K562 (cell line): ENCODE measurements around the gene CHST12. TPM values are rescaled to one million over a fixed set of nuclear protein-coding genes. Genes with fewer than 3 reads are reported as not detected.

ENCODE experiments used
- ADNP ChIP-seq: fragments of 200-800 bp; sonication (Bioruptor generic); IDR thresholded peaks from 2 replicates; pipeline ENCODE4 v1.6.1; 2016; ENCODE audit warnings: missing genetic modification characterization, missing compliant biosample characterization
- ATF6 ChIP-seq: sonication (generic); formaldehyde crosslinking; IDR thresholded peaks from 2 replicates; pipeline ENCODE4 v1.4.0; 2020; ENCODE audit warnings: mild to moderate bottlenecking, missing genetic modification reagents
- CHCHD3 ChIP-seq: fragments of 250-450 bp; sonication (Bioruptor Pico); IDR thresholded peaks from 2 replicates; pipeline ENCODE4 v2.1.2; 2022; ENCODE audit warnings: mild to moderate bottlenecking
- CREB5 ChIP-seq: fragments of 250-450 bp; sonication (Bioruptor Pico); IDR thresholded peaks from 2 replicates; pipeline ENCODE4 v1.5.0; 2020; ENCODE audit warnings: mild to moderate bottlenecking
- NFXL1 ChIP-seq: fragments of 450-650 bp; formaldehyde crosslinking; IDR thresholded peaks from 2 replicates; pipeline ENCODE4 v1.4.0; 2021; ENCODE audit warnings: mild to moderate bottlenecking
- PTRF ChIP-seq: fragments of 450-650 bp; IDR thresholded peaks from 2 replicates; pipeline ENCODE4 v1.6.1; 2016; ENCODE audit warnings: mild to moderate bottlenecking, missing genetic modification characterization, missing compliant biosample characterization
- RCOR1 ChIP-seq, 2 experiments: IDR thresholded peaks; 2 replicates each; pipeline ENCODE4 v1.6.1; 2012; ENCODE audit warnings: low read depth in 2 of 2, low read length in 2 of 2, borderline replicate concordance in 1 of 2, improper control_type of control experiment in 1 of 2
- RFX1 ChIP-seq: fragments of 450-650 bp; IDR thresholded peaks from 2 replicates; pipeline ENCODE4 v1.6.1; 2016; ENCODE audit warnings: mild to moderate bottlenecking, moderate library complexity
- SRF ChIP-seq, 2 experiments: fragments of 250-450, 450-650 bp in 1 of 2; sonication (Bioruptor Pico) in 1 of 2; sonication (generic) in 1 of 2; formaldehyde crosslinking; IDR thresholded peaks; 2 replicates each; pipeline versions ENCODE4 v1.5.0 to v1.5.1; 2020 to 2022; ENCODE audit warnings: mild to moderate bottlenecking in 1 of 2, missing genetic modification reagents in 1 of 2
- ZBTB17 ChIP-seq: fragments of 450-650 bp; formaldehyde crosslinking; IDR thresholded peaks from 2 replicates; pipeline ENCODE4 v1.4.0; 2020; ENCODE audit warnings: mild to moderate bottlenecking
- ZKSCAN3 ChIP-seq: fragments of 250-450 bp; sonication (Bioruptor Pico); IDR thresholded peaks from 2 replicates; pipeline ENCODE4 v1.4.0; 2020
- ZNF197 ChIP-seq: fragments of 200-800 bp; sonication (Bioruptor generic); IDR thresholded peaks from 2 replicates; pipeline ENCODE4 v1.6.1; 2016; ENCODE audit warnings: low read depth, missing genetic modification characterization, missing compliant biosample characterization
- ZNF445 ChIP-seq: fragments of 250-450 bp; sonication (Bioruptor Pico); IDR thresholded peaks from 2 replicates; pipeline ENCODE4 v1.4.0; 2020; ENCODE audit warnings: low read depth, mild to moderate bottlenecking, moderate library complexity
- polyA plus RNA-seq, 8 experiments: library from polyadenylated mRNA; depleted of rRNA in 4 of 8; stranded (reverse) in 5 of 8; unstranded in 3 of 8; fragments of >200 nt; fragmentation: Nextera tagmentation in 2 of 8; fragmentation: Illumina TruSeq in 1 of 8; extraction: Ambion mirVana in 2 of 8; extraction: Trizol in 1 of 8; gene quantifications; 2 replicates each; pipeline versions ENCODE4 v1.2.1 to v1.2.3, GENCODE V29; 2011 to 2014; ENCODE audit warnings: inconsistent platforms in 1 of 8, missing spikeins in 1 of 8
- total RNA-seq, 7 experiments: library from RNA; depleted of rRNA in 6 of 7; stranded (reverse); fragments of >200 nt in 6 of 7; fragmentation: Illumina TruSeq in 2 of 7; extraction: Trizol in 2 of 7; gene quantifications; 2 replicates each; pipeline versions ENCODE4 v1.2.1 to v1.2.3, GENCODE V29; 2011 to 2021; ENCODE audit warnings: low replicate concordance in 1 of 7
- TF ChIP-seq, protein P1 (sequence below): fragments of 450-650 bp; IDR thresholded peaks from 2 replicates; pipeline ENCODE4 v1.6.1; 2016; ENCODE audit warnings: low read depth, mild to moderate bottlenecking, moderate library complexity
- TF ChIP-seq, protein P2 (sequence below): fragments of 250-450 bp; sonication (Bioruptor Pico); IDR thresholded peaks from 2 replicates; pipeline ENCODE4 v1.8.0; 2022; ENCODE audit warnings: inconsistent platforms
- TF ChIP-seq, protein P3 (sequence below): fragments of 250-450 bp; sonication (Bioruptor Pico); IDR thresholded peaks from 2 replicates; pipeline ENCODE4 v1.8.0; 2021; ENCODE audit warnings: moderate library complexity, mild to moderate bottlenecking, inconsistent platforms

The CHST12 gene
- total and polyA plus RNA-seq, 9 of the 15 experiments (the other 6 are each of a cell fraction or from before 2014, with no cell fraction given): 0.18 to 19.8 (median 3.6) TPM

GRCh38 chr7:2402687-2403013, 761 bp upstream of the CHST12 start (continued):
- TF ChIP-seq ZNF445 (no peak), NFXL1 (CRISPR knock-in tag) (no peak), ZKSCAN3 (no peak), SRF (CRISPR knock-in tag; IDR thresholded peaks at IDR 0.05) (no peak), RCOR1 (IDR thresholded peaks at IDR 0.05; ENCODE audit: borderline replicate concordance in 1 of 2, low read depth in 2 of 2, low read length in 2 of 2) (no peak), PTRF (tag) (no peak), ZNF197 (CRISPR knock-in tag) (no peak), ZBTB17 (no peak), CHCHD3 (CRISPR knock-in tag) (no peak), ATF6 (CRISPR knock-in tag) (0 out of 2 replicates have a peak, but pooled peaks have one; percentile 19), CREB5 (CRISPR knock-in tag) (no peak), ADNP (no peak), RFX1 (no peak)
- TF ChIP-seq, protein P1, sequence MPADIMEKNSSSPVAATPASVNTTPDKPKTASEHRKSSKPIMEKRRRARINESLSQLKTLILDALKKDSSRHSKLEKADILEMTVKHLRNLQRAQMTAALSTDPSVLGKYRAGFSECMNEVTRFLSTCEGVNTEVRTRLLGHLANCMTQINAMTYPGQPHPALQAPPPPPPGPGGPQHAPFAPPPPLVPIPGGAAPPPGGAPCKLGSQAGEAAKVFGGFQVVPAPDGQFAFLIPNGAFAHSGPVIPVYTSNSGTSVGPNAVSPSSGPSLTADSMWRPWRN: no peak
- TF ChIP-seq, protein P2, sequence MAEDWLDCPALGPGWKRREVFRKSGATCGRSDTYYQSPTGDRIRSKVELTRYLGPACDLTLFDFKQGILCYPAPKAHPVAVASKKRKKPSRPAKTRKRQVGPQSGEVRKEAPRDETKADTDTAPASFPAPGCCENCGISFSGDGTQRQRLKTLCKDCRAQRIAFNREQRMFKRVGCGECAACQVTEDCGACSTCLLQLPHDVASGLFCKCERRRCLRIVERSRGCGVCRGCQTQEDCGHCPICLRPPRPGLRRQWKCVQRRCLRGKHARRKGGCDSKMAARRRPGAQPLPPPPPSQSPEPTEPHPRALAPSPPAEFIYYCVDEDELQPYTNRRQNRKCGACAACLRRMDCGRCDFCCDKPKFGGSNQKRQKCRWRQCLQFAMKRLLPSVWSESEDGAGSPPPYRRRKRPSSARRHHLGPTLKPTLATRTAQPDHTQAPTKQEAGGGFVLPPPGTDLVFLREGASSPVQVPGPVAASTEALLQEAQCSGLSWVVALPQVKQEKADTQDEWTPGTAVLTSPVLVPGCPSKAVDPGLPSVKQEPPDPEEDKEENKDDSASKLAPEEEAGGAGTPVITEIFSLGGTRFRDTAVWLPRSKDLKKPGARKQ (CRISPR knock-in tag): 0 out of 2 replicates have a peak, but pooled peaks have one; percentile 6
- TF ChIP-seq, protein P3, sequence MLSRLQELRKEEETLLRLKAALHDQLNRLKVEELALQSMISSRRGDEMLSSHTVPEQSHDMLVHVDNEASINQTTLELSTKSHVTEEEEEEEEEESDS (CRISPR knock-in tag): no peak
